Stomach (tissue), 9 donors: ENCODE measurements around the gene MYO9B. TPM values are rescaled to one million over a fixed set of nuclear protein-coding genes. Genes with fewer than 3 reads are reported as not detected.

Experiments
- DNase-seq, 2 donors: peaks; one replicate each; pipeline versions ENCODE4 v3.0.0 to v3.0.0-alpha.2; 2013 to 2019
- H3K27ac ChIP-seq, 5 donors: fragments of 200-600 bp in 4 of 5; sonication (generic) in 4 of 5; one replicate each; pipeline ENCODE4 v1.5.1; 2013 to 2019; ENCODE audit warnings: mild to moderate bottlenecking in 1 of 5, moderate library complexity in 1 of 5
- H3K27me3 ChIP-seq, 3 donors: fragments of 200-600 bp; sonication (generic); one replicate each; pipeline ENCODE4 v1.5.1; 2017 to 2019; ENCODE audit warnings: mixed run types in 1 of 3
- H3K36me3 ChIP-seq, 4 donors: fragments of 200-600 bp; sonication (generic); 1 replicate in 3 of 4; 2 replicates in 1 of 4; pipeline ENCODE4 v1.5.1; 2016 to 2019
- H3K4me1 ChIP-seq, 4 donors: fragments of 200-600 bp; sonication (generic); one replicate each; pipeline ENCODE4 v1.5.1; 2016 to 2019
- H3K4me3 ChIP-seq, 4 donors: fragments of 200-600 bp; sonication (generic) in 3 of 4; one replicate each; pipeline ENCODE4 v1.5.1; 2016 to 2019; ENCODE audit warnings: mild to moderate bottlenecking in 1 of 4
- H3K9me3 ChIP-seq, 4 donors: fragments of 200-600 bp; sonication (generic); one replicate each; pipeline ENCODE4 v1.5.1; 2016 to 2019
- CTCF ChIP-seq, 7 experiments: fragments of 450-650 bp in 4 of 7; fragments of 200-600 bp in 3 of 7; sonication (generic) in 3 of 7; IDR thresholded peaks; one replicate each; pipeline ENCODE4 v1.5.1; 2016 to 2019; ENCODE audit warnings: antibody characterized with exemption in 7 of 7, control low read depth in 2 of 7, mild to moderate bottlenecking in 1 of 7
- EP300 ChIP-seq: sonication (generic); formaldehyde crosslinking; IDR thresholded peaks from one replicate; pipeline ENCODE4 v1.6.1; 2017; ENCODE audit warnings: antibody characterized with exemption
- POLR2A ChIP-seq, 4 donors: fragments of 450-650 bp; IDR thresholded peaks; one replicate each; pipeline ENCODE4 v1.6.1; 2016; ENCODE audit warnings: antibody characterized with exemption in 4 of 4, control low read depth in 2 of 4, mild to moderate bottlenecking in 1 of 4, moderate library complexity in 1 of 4
- POLR2AphosphoS5 ChIP-seq, 3 donors: sonication (generic); formaldehyde crosslinking; IDR thresholded peaks; one replicate each; pipeline ENCODE4 v1.6.1; 2016; ENCODE audit warnings: antibody characterized with exemption in 3 of 3
- WGBS, 5 donors: extraction: QIAGEN DNeasy Blood & Tissue Kit in 3 of 5; methylation state at CpG; one replicate each; pipeline versions ENCODE4 v1.1.5 to v1.1.7; 2013 to 2018; 5-methylcytosine and 5-hydroxymethylcytosine counted together
- intact Hi-C: fragments of 100-400 bp; cut with DNase I; formaldehyde crosslinking; loops from one replicate; pipeline ENCODE4 v1.15.1; 2023; ENCODE audit warnings: low total_unique reads
- polyA plus RNA-seq, 3 donors: library from polyadenylated mRNA; stranded (reverse); fragments of 200-250 nt; gene quantifications; one replicate each; pipeline ENCODE4 v1.2.3, GENCODE V29; 2013
- total RNA-seq, 5 donors: library from RNA; depleted of rRNA; stranded (reverse); fragments of >200 nt; gene quantifications; one replicate each; pipeline versions ENCODE4 v1.1.0 to v1.2.3, GENCODE V29; 2014 to 2016
- donor health status: healthy with polysubstance abuse.
- donor health status: Bipolar disorder and iron deficiency.
- donor health status: healthy.

MYO9B gene
- total and polyA plus RNA-seq, 8 donors: 30.2 to 265 (median 62.5) TPM

GRCh38 chr19:17195106-17195505 lies 119.5 kb downstream of the MYO9B start:
- Histone ChIP-seq H3K9me3 (no peaks in the 10 kb centered on the region), H3K27ac (no peak overlapping the region), H3K27me3 (no peaks in the 10 kb centered on the region), H3K36me3 (peaks cover 64 to 100% (median 100%) of the 10 kb centered on the region in 4 donors), H3K4me3 (no peak overlapping the region), H3K4me1 (no peaks in the 10 kb centered on the region)
- DNase-seq: no peak
- intact Hi-C loops: no loop called here
- WGBS, 5 donors: 91 to 97% (median 97%) methylated on average over 4 to 23 of the region's 23 CpGs
- TF ChIP-seq POLR2AphosphoS5 (IDR thresholded peaks at IDR 0.05): no peak
- no peak for TF ChIP-seq CTCF (IDR thresholded peaks at IDR 0.05)
- TF ChIP-seq POLR2A (IDR thresholded peaks at IDR 0.05): no peak
- no peak for TF ChIP-seq EP300

- H3K4me3 ChIP-seq: no peak overlapping the region
- TF ChIP-seq POLR2AphosphoS5 (IDR thresholded peaks at IDR 0.05): no peak
- TF ChIP-seq POLR2A (IDR thresholded peaks at IDR 0.05): no peak
- TF ChIP-seq EP300: no peak
- TF ChIP-seq CTCF (IDR thresholded peaks at IDR 0.05): no peak
- no peaks in the 10 kb centered on the region for H3K9me3 ChIP-seq
- no peak overlapping the region for H3K27ac ChIP-seq
- no peak for DNase-seq
- peaks cover 64 to 100% (median 100%) of the 10 kb centered on the region in 4 donors for H3K36me3 ChIP-seq
- H3K4me1 ChIP-seq: no peaks in the 10 kb centered on the region
- intact Hi-C loops: no loop called here
- H3K27me3 ChIP-seq: no peaks in the 10 kb centered on the region
- 94 to 98% (median 97%) methylated on average over 7 of the region's 7 CpGs for WGBS, 5 donors
Observed at GRCh38 chr19:17196610-17197009, 121.0 kb downstream of the MYO9B start.

GRCh38 chr19:17197666-17198065 lies 122.1 kb downstream of the MYO9B start:
- no peaks in the 10 kb centered on the region for H3K27me3 ChIP-seq
- H3K4me3 ChIP-seq: no peak overlapping the region
- peaks cover 64 to 100% (median 100%) of the 10 kb centered on the region in 4 donors for H3K36me3 ChIP-seq
- no peaks in the 10 kb centered on the region for H3K4me1 ChIP-seq
- no peak overlapping the region for H3K27ac ChIP-seq
- no peaks in the 10 kb centered on the region for H3K9me3 ChIP-seq
- intact Hi-C loops: no loop called here
- no peak for DNase-seq
- whole genome bisulfite sequencing, 5 donors: 92 to 96% (median 95%) methylated on average over 13 to 16 of the region's 16 CpGs
- TF ChIP-seq POLR2AphosphoS5 (IDR thresholded peaks at IDR 0.05) (no peak), CTCF (IDR thresholded peaks at IDR 0.05) (no peak)

GRCh38 chr19:17200408-17201079 lies 125.0 kb downstream of the MYO9B start:
- Histone ChIP-seq H3K9me3 (no peaks in the 10 kb centered on the region), H3K36me3 (peaks cover 44 to 100% (median 96%) of the 10 kb centered on the region in 4 donors), H3K4me3 (no peak overlapping the region), H3K4me1 (no peaks in the 10 kb centered on the region), H3K27ac (no peak overlapping the region), H3K27me3 (no peaks in the 10 kb centered on the region)
- intact Hi-C loops: loop anchor here (5.0 kb wide), 1 partner anchor 82 kb away; the partner anchor contains the start of gene ANKLE1
- no peak for TF ChIP-seq POLR2A (IDR thresholded peaks at IDR 0.05)
- no peak for TF ChIP-seq POLR2AphosphoS5 (IDR thresholded peaks at IDR 0.05)
- TF ChIP-seq EP300: no peak
- TF ChIP-seq CTCF (IDR thresholded peaks at IDR 0.05): no peak
- DNase-seq: no peak
- 82 to 87% (median 85%) methylated on average over 15 to 16 of the region's 16 CpGs for WGBS, 5 donors
